Measurements from ENCODE around the gene SMARCB1.

The SMARCB1 gene

DNA sequence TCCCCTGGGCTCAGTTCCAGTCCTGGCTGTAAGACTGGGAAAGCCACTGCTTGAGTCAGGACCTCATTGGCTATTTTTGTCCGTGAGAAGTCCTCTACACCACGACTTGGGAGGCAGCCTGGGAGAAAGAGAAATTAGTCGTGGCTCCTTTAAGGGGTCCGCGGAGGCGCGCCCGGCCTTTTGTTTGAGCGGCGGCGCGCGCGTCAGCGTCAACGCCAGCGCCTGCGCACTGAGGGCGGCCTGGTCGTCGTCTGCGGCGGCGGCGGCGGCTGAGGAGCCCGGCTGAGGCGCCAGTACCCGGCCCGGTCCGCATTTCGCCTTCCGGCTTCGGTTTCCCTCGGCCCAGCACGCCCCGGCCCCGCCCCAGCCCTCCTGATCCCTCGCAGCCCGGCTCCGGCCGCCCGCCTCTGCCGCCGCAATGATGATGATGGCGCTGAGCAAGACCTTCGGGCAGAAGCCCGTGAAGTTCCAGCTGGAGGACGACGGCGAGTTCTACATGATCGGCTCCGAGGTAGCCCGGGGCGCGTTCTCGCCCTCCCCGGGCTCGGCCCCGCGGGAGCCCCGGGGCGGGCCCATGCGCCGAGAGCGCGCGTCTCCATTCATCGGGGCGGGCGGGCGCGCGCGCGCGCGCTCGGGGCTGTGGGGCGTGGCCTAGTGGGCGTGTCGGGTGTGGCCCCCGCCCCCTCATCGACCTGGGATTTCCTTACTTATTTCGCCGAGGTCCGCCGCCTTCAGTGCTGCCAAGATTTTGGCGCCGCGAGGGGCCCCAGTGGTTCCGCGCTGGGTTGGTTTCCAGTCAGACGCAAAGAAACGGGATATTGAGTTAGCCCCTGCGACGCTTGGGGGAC lies at the start of gene SMARCB1:
Gene SMARCB1, plus strand, starts transcription at position 215 of the 848 bp plus-strand sequence. Its CDS starts 204 bp downstream, at position 419.
- intact Hi-C loops (cut with micrococcal nuclease) = loop anchor here (5.0 to 10.0 kb wide), 2 partner anchors 50 to 128 kb away; partner anchors contain the start of gene DERL3
- no peaks in the 10 kb centered on the region for H3K9me3 Mint-ChIP-seq
- peaks cover 4% of the 10 kb centered on the region for H3K27me3 Mint-ChIP-seq
- peak within 1 kb of the TSS; percentile 77 for H3K4me3 Mint-ChIP-seq
- peak within 1 kb of the TSS; percentile 89 for H3K27ac Mint-ChIP-seq
- peaks cover 14% of the 10 kb centered on the region for H3K36me3 Mint-ChIP-seq (ENCODE audit: low read depth)
- H3K4me1 Mint-ChIP-seq (ENCODE audit: low read depth) = peaks cover 21% of the 10 kb centered on the region

DNA sequence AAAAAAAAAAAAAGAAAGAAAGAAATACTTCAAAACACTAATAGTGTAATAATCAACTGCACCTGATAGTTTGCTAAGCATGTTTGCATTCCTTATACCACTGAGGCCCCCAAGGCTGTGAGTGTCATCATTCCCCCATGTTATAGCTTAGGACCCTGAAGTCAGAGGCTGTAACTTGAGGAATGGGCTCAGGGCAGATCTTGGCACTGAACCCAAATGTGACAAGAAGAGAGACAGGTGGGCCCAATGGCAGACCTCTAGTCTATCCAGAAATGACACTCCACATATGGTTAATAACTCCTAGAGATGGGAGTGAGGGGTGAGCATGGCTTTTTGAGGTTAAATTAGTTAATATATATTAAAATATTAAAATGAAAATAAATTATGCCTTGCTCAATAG lies 49.1 kb upstream of the SMARCB1 start:
- intact Hi-C loops (cut with micrococcal nuclease) = no loop called here
- no peaks in the 10 kb centered on the region for H3K9me3 Mint-ChIP-seq
- H3K4me1 Mint-ChIP-seq (ENCODE audit: low read depth) = peaks cover 6% of the 10 kb centered on the region
- no peak overlapping the region for H3K27ac Mint-ChIP-seq
- peaks cover 4% of the 10 kb centered on the region for H3K27me3 Mint-ChIP-seq
- H3K36me3 Mint-ChIP-seq (ENCODE audit: low read depth) = peaks cover 11% of the 10 kb centered on the region
- H3K4me3 Mint-ChIP-seq = no peak overlapping the region

DNA sequence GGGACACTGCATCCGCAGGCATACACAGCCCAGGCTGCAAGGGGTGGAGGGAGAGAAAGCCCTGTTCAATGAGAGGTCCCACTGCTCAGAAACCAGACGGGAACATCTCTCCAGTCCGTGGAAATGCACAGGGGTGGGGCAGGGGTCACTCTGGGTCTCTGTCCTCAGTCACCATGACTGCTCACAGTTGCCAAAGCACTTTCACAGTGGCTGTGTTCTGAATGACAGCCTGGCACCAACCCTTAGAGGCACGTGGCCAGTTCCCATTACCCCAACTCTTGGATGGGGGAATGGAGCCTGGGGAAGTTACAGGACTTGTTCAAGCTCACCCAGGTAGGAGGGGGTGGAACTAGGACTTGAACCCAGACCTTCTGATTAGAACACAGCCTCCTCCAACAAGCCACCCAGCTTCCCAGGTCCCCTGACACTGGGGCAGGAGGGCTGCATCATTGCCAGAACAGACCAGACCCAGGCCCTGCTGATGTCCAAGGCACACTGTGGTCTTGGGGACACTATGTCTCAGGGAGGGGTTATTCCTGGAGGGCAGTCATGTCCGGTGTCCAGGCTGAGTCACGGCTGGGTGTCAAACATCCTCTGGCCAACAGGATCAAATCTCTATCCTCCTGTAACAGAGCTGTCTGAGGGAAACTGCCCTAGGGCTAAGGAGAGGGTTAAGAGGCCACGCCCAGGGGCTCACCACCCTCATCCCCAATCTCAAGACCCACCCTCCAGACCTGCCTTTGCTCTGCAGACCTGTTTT lies 44.1 kb upstream of the SMARCB1 start:
- Mint-ChIP-seq H3K27me3 (no peaks in the 10 kb centered on the region), H3K4me3 (no peak overlapping the region), H3K4me1 (ENCODE audit: low read depth) (peaks cover 20% of the 10 kb centered on the region), H3K27ac (no peak overlapping the region), H3K36me3 (ENCODE audit: low read depth) (peaks cover 35% of the 10 kb centered on the region), H3K9me3 (no peaks in the 10 kb centered on the region)
- intact Hi-C loops (cut with micrococcal nuclease) = no loop called here

DNA sequence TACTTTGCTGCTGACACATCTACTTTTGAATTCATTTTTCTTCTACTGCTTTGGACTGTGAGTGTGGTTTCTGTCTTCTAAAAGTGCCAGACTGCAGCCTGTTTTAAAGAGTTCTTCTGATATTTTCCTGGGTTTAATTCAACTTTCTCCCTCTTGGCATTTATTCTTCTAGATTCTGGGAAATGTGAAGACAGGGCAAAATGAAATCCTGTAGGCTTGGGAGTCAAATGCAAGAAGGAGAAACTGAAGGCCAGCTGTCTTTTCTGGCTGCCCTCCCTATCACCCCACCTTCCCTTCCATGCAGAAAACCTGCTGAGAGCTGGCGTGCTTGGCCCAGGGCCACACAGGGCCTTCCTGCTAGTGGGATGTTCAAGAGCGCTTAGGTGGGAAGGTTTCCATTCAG lies 43.5 kb upstream of the SMARCB1 start:
- H3K9me3 Mint-ChIP-seq = no peaks in the 10 kb centered on the region
- intact Hi-C loops (cut with micrococcal nuclease) = no loop called here
- H3K27ac Mint-ChIP-seq = no peak overlapping the region
- H3K4me3 Mint-ChIP-seq = no peak overlapping the region
- H3K36me3 Mint-ChIP-seq (ENCODE audit: low read depth) = peaks cover 35% of the 10 kb centered on the region
- no peaks in the 10 kb centered on the region for H3K27me3 Mint-ChIP-seq
- peaks cover 20% of the 10 kb centered on the region for H3K4me1 Mint-ChIP-seq (ENCODE audit: low read depth)

DNA sequence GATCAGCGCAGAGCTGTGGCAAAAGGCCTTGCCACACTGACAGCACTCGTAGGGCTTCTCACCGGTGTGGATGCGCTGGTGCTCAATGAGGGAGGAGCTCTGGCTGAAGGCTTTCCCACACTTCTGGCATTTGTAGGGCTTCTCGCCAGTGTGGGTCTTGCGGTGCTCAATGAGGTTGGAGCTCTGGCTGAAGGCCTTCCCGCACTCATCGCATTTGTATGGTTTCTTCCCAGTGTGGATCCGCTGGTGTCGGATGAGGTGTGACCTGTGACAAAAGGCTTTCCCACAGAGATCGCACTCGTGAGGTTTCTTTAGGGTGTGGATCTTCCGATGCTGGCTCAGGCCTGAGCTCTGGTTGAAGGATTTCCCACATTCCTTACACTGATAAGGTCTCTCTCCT lies 42.8 kb upstream of the SMARCB1 start:
- Mint-ChIP-seq H3K27ac (no peak overlapping the region), H3K36me3 (ENCODE audit: low read depth) (peaks cover 35% of the 10 kb centered on the region), H3K9me3 (no peaks in the 10 kb centered on the region), H3K27me3 (no peaks in the 10 kb centered on the region), H3K4me1 (ENCODE audit: low read depth) (peaks cover 20% of the 10 kb centered on the region), H3K4me3 (no peak overlapping the region)
- intact Hi-C loops (cut with micrococcal nuclease) = no loop called here

DNA sequence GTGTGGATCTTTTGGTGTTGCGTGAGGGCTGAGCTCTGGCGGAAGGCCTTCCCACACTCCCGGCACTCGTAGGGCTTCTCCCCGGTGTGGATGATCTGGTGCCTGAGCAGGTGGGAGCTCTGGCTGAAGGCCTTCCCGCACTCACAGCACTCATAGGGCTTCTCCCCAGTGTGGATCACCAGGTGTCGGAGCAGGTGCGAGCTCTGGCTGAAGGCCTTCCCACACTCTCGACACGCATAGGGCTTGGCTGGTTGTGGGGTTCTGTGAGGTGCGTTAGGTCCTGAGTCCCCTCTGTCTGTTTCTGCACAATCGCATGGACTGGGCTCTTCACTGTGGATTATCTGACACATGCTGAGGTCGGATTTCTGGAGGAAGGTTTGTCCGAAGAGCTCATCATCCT lies 42.3 kb upstream of the SMARCB1 start:
- no peak overlapping the region for H3K27ac Mint-ChIP-seq

DNA sequence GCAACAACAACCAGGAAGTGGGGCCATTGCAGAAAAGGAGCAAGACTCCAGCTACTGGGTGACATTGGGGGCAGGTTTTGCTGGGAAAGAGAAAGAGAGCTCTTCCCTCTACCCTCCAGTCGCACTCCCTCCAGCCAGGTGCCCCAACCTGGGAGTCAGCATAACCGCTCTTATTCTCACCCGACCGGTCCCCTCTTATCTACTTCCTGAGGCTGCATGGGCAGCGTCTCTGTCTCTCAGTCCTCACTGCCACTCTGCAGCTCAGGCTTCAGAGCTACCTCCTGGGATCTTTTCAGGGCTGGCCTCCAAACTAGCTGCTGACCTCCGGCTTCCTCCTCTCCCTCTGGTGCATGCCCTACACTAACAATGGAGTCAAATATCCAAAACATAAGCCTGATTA lies 41.0 kb upstream of the SMARCB1 start:
- intact Hi-C loops (cut with micrococcal nuclease) = no loop called here
- Mint-ChIP-seq H3K36me3 (ENCODE audit: low read depth) (peaks cover 39% of the 10 kb centered on the region), H3K4me3 (no peak overlapping the region), H3K9me3 (no peaks in the 10 kb centered on the region), H3K4me1 (ENCODE audit: low read depth) (peaks cover 34% of the 10 kb centered on the region), H3K27ac (peak overlapping the region; percentile 68), H3K27me3 (no peaks in the 10 kb centered on the region)

More for the DNA sequence above, 42.3 kb upstream of the SMARCB1 start:
- Mint-ChIP-seq H3K4me1 (ENCODE audit: low read depth) (peaks cover 21% of the 10 kb centered on the region), H3K36me3 (ENCODE audit: low read depth) (peaks cover 35% of the 10 kb centered on the region), H3K27me3 (no peaks in the 10 kb centered on the region), H3K9me3 (no peaks in the 10 kb centered on the region), H3K4me3 (no peak overlapping the region)
- intact Hi-C loops (cut with micrococcal nuclease) = no loop called here

DNA sequence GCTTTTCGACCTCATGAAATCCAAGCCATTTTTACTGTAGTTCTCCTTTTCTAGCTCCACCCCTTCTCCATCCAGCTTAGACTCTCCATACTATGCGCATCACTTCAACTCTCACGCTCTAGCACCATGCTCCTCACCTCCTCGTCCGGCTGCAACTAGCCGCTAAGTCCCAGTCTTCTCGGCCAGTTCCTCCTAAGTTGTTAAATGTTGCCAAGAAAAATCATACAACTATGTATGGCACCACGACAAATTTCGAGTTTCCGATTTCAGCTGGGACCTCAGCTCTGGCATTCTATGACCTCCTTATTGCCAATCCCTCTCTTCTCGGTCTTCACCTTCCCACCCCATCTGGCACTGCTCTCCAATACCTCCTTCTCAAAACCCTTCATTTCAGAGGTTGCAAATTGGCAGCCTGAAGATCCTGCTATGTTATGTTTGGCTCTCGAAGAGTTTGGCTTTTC lies 36.9 kb upstream of the SMARCB1 start:
- no peaks in the 10 kb centered on the region for H3K9me3 Mint-ChIP-seq
- intact Hi-C loops (cut with micrococcal nuclease) = no loop called here
- peaks cover 13% of the 10 kb centered on the region for H3K36me3 Mint-ChIP-seq (ENCODE audit: low read depth)
- no peaks in the 10 kb centered on the region for H3K27me3 Mint-ChIP-seq
- no peak overlapping the region for H3K27ac Mint-ChIP-seq
- peak overlapping the region; percentile 80 for H3K4me3 Mint-ChIP-seq
- peaks cover 62% of the 10 kb centered on the region for H3K4me1 Mint-ChIP-seq (ENCODE audit: low read depth)

DNA sequence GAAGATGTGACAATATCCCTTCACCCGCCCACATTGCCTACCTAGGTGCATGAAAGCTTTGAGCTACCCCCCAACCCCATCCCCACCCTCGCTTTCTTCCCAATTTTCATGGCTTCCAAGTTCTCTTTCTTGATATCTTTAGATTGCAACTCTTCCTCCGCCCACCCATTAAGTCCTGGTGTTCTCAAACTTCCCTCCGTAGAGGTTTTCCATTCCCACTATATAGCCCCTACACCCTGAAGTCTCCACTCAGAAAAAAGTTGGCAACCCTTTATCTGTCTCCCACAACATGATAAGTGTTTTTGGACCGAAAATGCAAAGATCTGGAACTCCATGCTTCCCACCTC lies 36.4 kb upstream of the SMARCB1 start:
- H3K27me3 Mint-ChIP-seq = no peaks in the 10 kb centered on the region
- peak overlapping the region; percentile 80 for H3K4me3 Mint-ChIP-seq
- no peaks in the 10 kb centered on the region for H3K9me3 Mint-ChIP-seq
- peaks cover 61% of the 10 kb centered on the region for H3K4me1 Mint-ChIP-seq (ENCODE audit: low read depth)
- H3K36me3 Mint-ChIP-seq (ENCODE audit: low read depth) = peaks cover 10% of the 10 kb centered on the region
- intact Hi-C loops (cut with micrococcal nuclease) = no loop called here
- H3K27ac Mint-ChIP-seq = peak overlapping the region; percentile 92

DNA sequence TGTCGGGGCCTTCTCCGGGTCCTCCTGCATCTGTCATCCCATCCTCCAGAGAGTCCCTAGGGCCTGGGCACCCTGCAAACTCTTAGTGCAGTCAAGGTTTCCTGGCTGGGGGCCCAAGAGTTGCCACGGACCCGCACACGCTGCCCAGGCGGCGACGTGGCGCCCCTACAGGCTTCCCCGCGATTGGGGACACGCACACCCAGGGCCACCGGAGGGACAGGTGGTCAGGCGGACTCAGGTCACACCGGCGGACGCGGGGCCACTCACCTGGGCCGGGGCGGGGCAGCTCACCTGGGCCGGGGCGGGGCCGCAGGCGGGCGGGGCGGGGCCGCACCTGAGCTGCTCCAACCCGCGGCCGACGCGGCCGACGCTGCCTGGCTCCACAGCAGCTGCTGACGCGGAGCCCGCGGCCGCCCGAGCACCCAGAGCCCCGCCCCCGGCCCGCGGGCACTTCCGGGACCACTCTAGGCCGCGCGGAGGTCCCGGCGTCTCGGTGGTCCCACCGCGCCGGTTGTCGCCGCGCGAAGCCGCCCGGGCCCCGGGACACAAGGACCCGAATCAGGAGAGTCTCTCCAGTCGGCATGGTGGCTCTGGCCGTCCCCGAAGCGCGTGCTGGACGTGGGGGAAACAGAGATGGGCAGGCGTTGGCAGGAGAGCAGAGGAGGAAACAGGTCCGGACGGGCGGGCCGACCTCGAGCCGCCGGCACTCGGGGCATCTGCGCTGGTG lies 35.9 kb upstream of the SMARCB1 start, which contains the start of gene ZNF70:
Gene ZNF70, minus strand, starts transcription at position 399 of the 727 bp plus-strand sequence. CDS start 5,972 bp downstream, outside the sequence.
- Mint-ChIP-seq H3K27ac (peak within 1 kb of the TSS; percentile 92), H3K9me3 (no peaks in the 10 kb centered on the region), H3K27me3 (no peaks in the 10 kb centered on the region), H3K36me3 (ENCODE audit: low read depth) (peaks cover 10% of the 10 kb centered on the region), H3K4me3 (peak within 1 kb of the TSS; percentile 86), H3K4me1 (ENCODE audit: low read depth) (peaks cover 56% of the 10 kb centered on the region)
- intact Hi-C loops (cut with micrococcal nuclease) = no loop called here

DNA sequence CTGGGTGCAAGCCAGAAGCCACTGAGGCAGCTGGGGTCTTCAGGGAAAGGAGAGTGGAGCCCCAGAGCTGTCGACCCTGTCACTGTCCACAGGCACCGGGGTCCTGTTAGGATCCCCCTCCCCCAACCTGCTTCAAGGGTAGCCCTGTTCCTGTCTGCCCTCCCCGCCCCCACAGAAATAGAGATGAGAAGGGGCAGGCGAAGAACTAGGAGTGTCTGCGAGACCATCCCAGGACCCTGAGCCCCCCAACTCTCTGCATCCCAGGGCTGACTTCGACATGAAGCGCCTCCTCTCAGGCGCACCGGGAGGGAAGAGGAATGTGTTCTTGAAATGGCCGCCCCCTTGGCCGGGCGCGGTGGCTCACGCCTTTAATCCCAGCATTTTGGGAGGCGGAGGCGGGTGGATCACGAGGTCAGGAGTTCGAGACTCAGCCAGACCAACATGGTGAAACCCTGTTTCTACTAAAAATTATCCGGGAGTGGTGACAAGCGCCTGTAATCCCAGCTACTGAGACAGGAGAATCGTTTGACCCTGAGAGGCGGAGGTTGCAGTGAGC lies 35.2 kb upstream of the SMARCB1 start:
- H3K4me1 Mint-ChIP-seq (ENCODE audit: low read depth) = peaks cover 50% of the 10 kb centered on the region
- H3K9me3 Mint-ChIP-seq = no peaks in the 10 kb centered on the region
- H3K36me3 Mint-ChIP-seq (ENCODE audit: low read depth) = peaks cover 10% of the 10 kb centered on the region
- no peaks in the 10 kb centered on the region for H3K27me3 Mint-ChIP-seq
- peak overlapping the region; percentile 86 for H3K4me3 Mint-ChIP-seq
- H3K27ac Mint-ChIP-seq = peak overlapping the region; percentile 92
- intact Hi-C loops (cut with micrococcal nuclease) = no loop called here

DNA sequence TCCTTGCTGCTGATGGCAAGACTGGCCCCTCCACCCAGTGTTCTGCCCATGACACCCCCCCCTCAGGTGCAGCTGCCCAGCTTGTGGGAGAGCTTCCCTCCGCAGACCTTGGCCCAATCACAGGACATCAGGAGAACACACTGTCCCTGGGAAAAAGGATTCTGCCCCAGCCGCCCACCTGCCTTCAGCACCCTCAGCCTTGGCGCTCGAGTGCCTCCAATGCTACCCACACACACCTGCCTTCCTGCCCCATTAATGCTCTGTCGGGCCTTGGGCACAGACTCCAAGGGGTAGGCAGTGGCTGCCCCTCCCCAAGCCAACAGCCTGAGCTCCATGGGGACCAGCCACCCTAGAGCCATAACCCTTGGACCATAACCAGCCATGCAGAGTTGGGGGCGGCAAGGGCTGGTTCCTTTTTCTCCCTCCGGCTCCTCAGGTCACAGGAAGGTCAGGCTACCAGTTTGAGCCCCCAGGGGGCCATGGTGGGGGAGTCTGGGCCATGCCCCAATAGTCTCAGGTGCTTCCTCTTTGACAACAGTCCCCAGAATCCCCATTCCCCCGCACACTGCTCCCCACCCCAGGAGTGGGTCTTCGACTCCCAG lies 34.6 kb upstream of the SMARCB1 start:
- Mint-ChIP-seq H3K36me3 (ENCODE audit: low read depth) (peaks cover 10% of the 10 kb centered on the region), H3K27ac (peak overlapping the region; percentile 92), H3K9me3 (no peaks in the 10 kb centered on the region), H3K4me3 (peak overlapping the region; percentile 86), H3K27me3 (no peaks in the 10 kb centered on the region), H3K4me1 (ENCODE audit: low read depth) (peaks cover 43% of the 10 kb centered on the region)
- intact Hi-C loops (cut with micrococcal nuclease) = no loop called here

DNA sequence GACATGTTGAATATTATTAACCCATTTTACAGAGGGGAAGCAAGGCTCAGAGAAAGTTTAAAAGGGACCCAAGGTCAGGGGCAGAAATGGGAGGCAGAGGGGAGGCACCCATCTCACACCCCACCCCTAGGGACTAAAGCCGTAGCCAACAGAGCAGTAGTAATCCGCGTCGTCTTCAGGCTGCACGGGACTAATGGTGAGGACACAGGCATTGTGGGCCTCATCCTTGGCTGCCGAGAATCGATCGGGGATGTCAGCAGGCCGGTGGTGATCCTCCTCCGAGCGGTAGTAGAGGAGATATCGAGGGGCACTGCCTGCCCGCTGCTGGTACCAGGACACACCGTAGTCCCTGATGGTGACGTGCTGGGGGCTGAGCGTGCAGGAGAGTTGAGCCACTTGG lies 34.0 kb upstream of the SMARCB1 start:
- intact Hi-C loops (cut with micrococcal nuclease) = no loop called here
- no peak overlapping the region for H3K4me3 Mint-ChIP-seq
- H3K4me1 Mint-ChIP-seq (ENCODE audit: low read depth) = peaks cover 42% of the 10 kb centered on the region
- peaks cover 10% of the 10 kb centered on the region for H3K36me3 Mint-ChIP-seq (ENCODE audit: low read depth)
- no peaks in the 10 kb centered on the region for H3K27me3 Mint-ChIP-seq
- no peak overlapping the region for H3K27ac Mint-ChIP-seq
- H3K9me3 Mint-ChIP-seq = no peaks in the 10 kb centered on the region

Measured in dendritic cell treated with granulocyte-macrophage colony-stimulating factor and Interleukin-4, amounts not matched to agents 40 ng/mL and 50 ng/mL, for 4 days (primary cell).